GM18909 (cell line): ENCODE data around the gene SOS2.
A peak's percentile ranks its signal among the peaks of the same experiment; 100 is the strongest.

Experiments used
- ATAC-seq: cut with Tn5 transposase; IDR thresholded peaks from one replicate; pipeline ENCODE4 v1.9.1; 2021; ENCODE audit warnings: mild to moderate bottlenecking; ENCODE audit not compliant: unreplicated experiment, poor library complexity

Gene SOS2

DNA sequence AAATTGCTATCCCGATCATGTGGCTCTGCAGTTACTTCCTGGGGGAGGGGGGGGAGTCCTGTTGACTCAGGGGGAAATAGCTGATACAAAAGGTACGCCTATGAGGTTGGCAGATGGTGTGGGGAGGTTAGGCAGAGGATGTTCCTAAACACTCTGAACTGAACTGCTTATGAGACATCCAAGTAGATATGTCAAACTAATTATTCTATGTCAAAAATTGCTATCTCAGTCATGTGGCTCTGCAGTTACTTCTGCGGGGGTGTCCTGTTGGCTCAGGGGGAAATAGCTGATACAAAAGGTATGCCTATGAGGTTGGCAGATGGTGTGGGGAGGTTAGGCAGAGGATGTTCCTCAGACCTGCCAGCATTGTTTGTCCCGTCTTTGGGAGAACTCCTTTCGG, 109.9 kb downstream of the SOS2 start:
- no peak for ATAC-seq

DNA sequence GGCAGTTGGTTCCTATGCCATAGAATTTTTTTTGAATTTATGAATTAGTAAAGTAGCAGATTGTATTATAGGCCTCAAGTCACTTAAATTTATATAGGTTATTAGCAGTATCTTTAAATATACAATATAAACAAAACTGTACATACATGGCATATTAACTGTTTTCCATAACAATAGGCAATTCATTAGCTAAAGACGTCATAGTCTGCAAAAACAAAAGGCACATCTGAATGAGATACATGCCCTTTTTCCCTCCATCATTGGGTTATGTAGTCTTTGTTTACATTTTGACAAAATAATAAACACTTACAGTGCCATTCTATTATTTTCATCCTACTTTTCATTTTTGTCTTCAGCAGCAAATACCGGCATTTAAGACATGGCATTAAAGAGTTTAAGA, 113.9 kb downstream of the SOS2 start:
- ATAC-seq: no peak

DNA sequence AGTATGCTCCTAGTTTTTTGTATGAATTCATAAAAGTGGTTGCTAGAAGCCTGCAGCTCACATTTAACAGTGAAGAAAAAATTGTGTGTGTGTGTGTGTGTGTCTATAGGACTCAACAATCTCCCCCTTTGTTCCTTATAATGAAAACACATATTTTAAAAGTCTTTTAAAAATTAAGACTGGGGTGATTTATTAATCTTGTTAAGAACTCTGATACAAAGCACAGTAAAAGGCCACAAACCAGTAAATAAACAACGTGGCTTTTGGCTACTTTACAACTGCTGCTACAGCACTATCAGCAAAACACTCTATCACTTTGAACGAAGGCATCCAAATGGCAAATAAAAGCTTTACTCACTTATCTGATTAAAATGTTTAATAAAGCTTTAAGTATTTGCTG, 114.4 kb downstream of the SOS2 start:
- no peak for ATAC-seq

DNA sequence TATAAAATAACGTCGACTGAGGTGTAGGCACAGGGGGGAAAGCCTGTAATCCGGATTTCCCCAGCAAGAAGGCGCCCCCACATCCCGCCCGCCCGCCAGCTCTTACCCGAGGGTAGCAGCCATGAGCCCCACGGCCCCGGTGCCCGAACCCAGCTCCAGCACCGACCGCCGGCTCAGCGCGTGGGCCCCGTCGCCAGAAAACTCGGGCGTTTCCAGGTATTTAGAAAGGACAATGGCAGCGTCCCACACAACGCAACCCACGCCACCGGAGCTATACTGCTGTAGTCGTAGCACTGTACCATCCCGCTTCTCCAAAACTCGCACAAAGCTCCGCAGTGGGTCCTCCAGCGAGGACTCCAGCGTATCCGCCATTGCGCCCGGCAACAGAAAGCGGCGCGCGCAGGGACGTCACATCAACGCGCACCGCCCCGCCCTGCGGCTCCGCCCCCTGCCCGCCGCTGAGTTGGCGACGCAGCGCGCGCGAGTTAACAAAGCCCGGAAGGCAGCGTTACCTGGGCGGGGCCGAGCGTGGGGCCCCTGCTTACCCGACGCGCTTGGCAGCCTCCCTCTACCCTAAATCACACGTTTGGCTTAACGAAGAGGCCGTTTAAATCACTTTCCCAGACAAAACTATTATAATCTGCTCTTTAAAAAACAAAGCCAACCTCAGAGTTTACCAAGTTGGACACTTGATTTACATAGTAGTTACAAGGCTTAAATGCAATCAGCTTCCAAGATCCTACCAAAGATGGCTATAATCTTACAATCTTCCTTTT, 115.0 kb downstream of the SOS2 start, which contains the start of gene VCPKMT:
Gene VCPKMT, minus strand, starts transcription at position 392 of the 776 bp plus-strand sequence. Its CDS starts 20 bp downstream, at position 372.
- ATAC-seq: peak; percentile 97

DNA sequence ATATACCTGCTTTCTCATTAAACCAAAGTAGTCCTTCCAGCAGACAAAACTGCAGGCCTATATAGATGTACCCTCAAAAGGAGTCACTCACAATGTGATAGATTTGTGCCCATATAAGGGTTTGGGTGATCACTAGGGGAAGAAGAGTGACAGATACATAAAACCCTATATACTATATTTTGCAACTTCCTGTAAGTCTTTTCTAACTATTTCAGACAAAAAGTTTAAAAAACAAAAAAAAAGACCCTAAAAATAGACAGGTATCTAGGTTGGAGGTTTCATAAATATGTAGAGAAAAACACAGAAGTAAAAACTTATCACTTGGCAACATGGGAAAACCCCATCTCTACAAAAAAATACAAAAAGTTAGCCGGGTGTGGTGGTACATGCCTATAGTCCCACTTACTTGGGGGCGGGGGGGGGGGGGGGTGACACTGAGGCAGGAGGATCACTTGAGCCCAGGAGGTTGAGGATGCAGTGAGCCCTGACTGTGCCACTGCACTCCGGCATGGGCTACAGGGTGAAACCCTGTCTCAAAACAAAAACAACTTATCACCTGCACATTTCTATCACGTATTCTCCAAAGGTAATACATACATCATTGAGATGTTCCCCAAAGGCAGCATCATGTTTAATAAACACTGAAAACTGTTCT, 117.9 kb downstream of the SOS2 start:
- no peak for ATAC-seq

DNA sequence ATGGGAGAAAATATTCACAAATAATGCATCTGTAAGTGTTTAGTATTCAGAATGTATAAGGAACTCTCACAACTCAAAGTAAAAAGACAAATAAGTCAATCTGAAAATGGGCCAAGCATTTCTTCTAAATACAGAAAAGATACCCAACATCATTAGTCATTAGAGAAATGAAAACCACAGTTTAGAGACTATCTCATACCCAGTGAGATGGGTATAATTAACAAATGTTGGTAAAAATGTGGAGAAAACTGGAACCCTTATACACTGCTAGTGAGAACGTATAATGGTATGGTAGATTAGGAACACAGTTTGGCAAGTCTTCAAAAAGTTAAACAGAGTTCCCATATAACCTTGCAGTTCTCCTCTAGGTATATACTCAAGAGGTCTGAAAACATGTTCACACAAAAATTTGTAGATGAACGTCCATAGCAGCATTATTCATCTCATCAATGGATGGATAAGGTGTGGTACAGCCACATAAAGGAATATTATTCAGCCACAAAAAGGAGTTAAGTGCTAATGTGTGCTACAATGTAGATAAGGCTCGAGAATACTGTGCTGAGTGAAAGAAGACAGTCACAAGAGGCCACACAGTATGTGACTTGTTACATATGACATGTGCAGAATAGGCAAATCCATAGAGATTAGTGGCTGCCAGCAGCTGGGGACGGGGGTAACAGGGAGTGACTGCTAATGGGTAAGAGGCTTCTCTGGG, 120.9 kb downstream of the SOS2 start:
- ATAC-seq: no peak

DNA sequence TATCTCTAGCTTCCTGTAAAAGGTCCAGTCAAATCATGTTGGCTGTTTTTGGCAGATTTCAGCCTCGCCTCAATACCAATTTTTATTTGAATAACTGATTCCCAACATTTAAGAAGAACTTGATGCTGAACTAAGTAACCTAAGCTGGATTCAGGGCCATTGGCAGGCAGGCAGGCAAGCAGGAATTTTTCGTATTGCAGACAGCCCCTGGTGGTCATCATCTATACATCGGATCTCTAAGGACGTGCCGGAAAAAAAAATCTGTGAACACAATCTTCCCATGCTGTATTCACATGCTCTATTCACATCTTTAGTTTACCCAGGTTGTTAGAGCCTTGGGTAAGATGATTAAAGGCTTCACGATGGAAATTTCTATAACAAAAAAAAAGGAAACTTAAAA, 122.0 kb downstream of the SOS2 start:
- no peak for ATAC-seq

DNA sequence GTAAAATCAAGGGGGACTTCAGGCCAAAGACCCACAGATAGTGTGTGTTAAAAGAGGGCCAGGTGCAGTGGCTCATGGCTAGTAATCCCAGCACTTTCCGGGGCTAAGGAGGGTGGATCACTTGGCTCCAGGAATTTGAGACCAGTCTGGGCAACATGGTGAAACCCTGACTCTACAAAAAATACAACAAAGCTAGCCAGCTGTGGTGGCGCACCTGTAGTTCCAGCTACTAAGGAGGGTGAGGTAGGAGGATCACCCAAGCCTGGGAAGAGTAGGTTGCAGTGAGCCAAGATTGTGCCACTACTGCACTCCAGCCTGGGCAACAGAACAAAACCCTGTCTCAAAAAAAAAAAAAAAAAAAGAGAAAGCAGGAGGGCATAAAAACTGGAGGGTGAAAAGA, 123.5 kb downstream of the SOS2 start:
- ATAC-seq: no peak

DNA sequence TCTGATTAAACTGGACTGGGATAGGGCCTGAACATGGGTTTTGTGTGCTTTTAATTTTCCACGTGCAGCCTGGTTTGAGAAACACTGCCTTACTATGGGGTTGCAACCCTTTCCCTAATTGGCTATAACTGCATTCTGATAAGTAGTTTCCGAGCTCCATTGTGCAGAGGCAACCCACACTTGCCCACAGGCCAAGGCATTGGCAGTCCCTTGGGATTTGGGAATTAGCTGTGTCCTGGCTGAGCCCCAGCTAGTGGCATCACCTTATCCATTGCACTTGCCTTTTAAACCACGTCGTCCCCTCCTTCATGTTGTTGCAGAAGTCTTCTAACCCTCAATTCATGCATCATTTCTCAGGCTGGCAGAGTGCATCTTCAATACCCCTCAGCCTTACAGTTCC, 125.2 kb downstream of the SOS2 start:
- no peak for ATAC-seq

DNA sequence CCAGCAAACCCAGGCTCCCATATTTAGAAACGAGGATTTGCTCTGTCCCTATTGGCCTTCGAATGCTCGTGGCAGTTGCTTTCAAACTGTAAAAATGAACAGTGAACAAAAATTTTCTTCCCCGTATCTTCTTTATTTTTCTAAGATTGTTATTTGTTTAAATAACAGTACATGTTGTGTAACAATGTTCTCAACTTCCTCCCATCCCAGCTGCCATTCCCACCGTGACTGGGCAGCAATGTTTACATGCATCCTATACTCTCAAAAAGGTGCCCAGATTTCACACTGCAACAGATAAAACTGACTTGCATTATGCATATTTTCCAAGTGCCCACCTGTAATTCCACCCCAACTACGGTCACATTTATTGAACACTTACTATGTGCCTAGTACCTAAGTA, 127.8 kb downstream of the SOS2 start:
- no peak for ATAC-seq

DNA sequence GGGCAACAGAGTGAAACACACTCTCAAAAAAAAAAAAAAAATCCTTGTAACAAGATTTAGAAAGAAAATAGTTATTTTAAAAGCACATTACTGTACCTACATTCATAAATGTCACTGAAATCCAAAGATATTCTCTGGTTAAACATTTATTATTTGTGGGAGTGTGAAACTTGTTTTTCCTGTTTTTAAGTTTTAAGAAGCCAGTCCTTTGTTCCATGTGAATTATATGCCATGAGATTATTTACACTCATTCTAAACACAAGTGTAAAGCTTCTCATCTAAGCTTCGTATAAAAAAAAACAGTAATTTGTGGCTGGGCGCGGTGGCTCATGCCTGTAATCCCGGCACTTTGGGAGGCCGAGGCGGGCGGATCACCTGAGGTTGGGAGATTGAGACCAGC, 130.0 kb downstream of the SOS2 start:
- no peak for ATAC-seq

DNA sequence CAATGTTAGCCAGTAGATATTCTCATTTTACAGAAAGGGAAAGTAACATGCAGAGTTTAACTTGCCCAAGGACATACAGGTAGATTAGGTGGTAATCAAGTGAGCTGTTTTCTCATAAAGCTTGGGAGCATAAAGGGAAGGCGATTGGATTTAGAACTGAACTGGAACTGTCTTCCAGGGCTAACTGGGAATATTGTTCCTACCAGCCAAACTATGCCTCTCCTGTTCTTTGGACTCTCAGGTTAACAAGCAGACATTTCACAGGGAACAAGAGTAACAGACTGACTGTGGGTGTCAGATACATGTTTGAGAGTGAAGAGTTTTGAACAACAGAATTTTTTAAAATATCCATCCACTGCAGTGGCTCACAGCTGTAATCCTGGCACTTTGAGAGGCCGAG, 130.6 kb downstream of the SOS2 start:
- no peak for ATAC-seq

DNA sequence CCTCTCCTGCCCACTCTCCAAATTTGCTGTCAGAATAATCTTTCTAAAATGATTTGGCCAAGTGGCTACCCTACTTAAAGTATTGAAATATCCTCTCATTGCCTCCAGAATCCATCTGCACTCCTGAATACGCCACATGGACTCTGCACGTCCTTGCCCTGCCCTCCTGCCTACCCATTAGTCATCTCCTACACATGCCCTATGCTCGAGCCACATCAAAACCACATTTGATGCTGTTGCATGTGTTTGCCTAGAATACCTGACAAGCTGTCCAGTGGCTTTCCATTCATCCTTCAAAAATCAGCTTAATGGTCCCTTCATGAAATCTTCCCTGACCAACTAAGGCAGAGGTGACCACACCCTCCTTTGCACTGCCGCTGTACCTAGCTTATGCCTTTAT, 132.0 kb downstream of the SOS2 start:
- ATAC-seq: no peak

DNA sequence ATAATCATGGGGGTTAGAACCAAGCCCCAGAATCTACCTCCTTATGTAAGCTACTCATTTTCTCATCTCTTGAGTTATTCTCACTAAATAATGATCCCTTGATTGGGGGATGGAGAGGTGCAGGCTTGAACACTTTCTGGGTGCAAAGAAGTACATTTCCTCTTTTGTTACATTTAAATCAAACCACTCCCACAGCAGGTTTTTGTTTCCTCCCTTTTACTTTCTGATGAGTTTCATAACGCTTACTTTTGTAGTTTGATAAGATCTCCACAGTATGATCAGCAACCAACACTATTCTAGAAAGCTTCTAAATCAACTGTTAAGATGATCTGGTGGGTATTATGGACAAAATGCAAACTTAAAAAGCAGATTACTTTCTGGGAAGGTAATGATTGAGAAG, 135.5 kb downstream of the SOS2 start:
- ATAC-seq: no peak

DNA sequence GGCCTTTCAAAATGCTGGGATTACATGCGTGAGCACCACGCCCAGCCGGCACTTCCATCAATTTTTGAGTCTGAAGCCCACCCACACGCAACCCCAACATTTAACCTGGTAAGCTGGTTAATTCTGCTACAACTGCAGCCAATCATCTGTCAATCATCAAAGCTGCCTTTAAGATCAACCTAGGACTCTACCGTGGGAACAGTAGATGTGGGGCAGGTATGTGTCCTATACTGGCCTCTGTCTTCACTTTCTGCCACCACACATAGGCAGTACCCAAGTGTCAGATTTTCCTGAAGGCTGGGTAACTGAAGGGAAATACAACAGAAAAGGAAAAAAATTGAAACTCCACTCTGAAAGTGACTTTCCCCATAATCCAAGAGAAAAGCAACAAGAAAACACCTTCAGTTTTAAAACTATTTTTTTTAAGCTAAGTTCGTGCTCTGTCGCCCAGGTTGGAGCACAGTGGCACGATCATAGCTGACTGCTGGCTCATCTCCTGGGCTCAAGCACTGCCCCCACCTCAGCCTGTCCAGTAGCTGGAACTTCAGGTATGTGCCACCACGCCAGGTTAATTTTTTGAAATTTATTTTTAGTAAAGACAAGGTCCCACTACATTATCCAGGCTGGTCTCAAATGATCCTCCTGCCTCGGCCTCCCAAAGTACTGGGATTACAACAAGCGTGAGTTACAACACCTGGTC, 137.2 kb downstream of the SOS2 start:
- ATAC-seq: no peak

DNA sequence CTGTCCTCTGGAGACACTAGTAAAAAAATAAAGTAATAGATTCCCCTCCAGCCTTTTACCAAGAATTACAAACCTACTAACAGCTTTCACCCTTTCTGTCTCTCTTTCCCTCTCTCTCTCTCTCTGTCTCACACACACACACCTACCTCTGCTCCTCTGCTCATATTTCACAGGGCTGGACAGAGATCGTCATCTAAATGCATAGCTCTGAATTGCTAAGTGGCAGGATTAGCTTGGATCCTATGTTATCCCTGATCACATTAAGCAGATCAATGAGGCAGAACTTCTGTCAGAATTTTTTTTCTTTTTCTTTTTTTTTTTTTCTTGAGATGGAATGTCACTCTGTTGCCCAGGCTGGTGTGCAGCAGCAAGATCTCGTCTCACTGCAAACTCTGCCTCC, 137.9 kb downstream of the SOS2 start:
- no peak for ATAC-seq

DNA sequence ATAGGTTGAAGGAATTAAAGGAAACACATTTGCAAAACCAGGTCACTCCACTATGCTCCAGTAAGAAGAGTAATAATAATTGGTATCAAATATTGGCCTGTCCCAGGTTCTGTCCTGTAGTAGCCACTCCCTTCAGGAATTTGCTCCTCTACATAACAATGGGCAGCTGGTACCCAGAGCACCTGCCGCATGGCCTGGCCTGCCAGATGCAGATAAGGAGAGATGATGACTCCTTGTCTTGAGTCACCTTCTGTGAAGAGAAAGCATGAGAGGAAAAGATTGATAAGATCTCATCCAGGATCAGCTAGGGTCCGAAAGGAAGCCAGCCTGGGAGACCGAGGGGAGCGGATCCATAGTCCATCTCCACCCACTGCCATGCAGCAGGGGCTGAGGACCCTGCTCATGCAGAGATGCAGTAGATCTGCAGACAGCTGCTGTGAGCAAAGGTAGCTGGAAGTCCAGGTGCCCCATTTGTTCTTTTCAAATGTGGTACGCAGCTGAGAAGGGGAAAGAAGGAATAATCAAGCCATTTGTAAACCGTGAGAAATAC, 139.3 kb downstream of the SOS2 start:
- ATAC-seq: no peak

DNA sequence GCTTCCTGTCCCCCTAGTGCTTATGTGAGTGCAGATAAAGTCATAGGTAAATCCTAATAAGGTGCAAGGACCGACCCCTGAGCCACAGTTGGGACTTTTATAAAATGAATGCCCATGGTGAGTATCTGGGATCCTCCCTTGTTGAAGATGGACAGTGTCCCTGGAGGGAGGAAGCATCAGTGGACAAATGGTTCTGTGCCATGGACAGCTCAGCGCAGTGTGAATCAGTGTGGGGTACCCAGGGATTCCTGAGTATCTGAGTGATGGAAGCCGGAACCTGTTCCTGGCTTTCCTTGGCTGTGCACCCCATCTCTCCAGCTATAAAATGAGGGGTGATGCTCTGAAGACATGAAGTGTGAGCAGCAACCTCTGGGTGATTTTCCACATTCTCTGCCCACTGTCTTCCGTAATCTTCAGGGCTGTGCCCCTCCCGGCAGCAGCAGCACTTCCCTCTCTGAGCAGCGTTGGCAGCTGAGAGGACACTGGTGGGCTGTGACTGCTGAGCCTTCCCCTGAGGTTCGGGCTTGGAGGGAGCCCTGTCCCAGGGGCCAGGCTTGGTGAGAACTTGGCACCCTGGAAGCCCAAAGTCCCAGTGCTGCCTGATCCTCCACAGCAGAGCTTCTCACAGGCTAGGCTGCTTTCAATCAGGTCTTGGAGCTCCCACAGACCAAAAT, 140.0 kb downstream of the SOS2 start:
- ATAC-seq: no peak

DNA sequence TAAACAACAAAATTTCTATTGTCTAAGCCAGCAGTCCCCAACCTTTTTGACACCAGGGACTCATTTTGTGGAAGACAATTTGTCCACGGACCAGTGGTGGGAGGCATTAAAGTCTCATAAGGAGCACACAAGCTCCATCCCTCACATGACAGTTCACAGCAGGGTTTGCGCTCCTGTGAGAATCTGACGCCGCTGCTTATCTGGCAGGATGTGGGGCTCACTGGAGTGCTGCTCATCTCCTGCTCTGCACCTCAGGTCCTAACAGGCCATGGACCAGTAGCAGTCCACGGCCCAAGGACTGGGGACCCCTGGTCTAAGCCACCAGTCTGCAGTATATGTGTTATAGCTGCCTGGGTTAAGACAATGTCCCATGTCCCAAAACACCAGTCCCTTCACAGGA, 142.2 kb downstream of the SOS2 start:
- no peak for ATAC-seq

DNA sequence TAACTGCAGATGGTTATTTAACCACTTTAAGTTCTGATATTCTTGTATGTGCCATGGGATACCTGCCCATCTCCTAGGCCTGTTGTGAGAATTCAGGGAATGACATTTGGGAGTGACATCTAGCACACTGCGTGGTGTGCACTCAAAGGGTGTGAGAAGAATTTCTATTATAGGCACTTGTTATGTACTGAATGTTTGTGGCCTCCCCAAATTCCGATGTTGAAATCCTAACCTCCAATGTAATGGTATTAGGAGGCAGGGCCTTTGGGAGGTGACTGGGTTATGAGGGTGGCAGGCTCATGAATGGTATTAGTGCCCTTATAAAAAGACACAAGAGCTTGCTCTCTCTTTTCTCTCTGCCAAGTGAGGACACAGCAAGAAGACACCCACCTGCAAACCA, 142.6 kb downstream of the SOS2 start:
- ATAC-seq: no peak
